Measurements from ENCODE around the gene DNM3.

GRCh38 chr1:172172352-172172831 lies 331.1 kb downstream of the DNM3 start:
- TF ChIP-seq MAX (IDR thresholded peaks at IDR 0.05) (no peak), CTCF (IDR thresholded peaks at IDR 0.05; ENCODE audit: control extremely low read depth in 1 of 3, insufficient read depth in 1 of 3, low read depth in 1 of 3, low read length in 3 of 3) (no peak), HDAC2 (IDR thresholded peaks at IDR 0.05; ENCODE audit: borderline replicate concordance in 1 of 2, low read depth in 2 of 2, low read length in 2 of 2) (no peak), EZH2 (IDR thresholded peaks at IDR 0.05; ENCODE audit: low read depth, low read length, severe bottlenecking) (no peak), GABPA (IDR thresholded peaks at IDR 0.05; ENCODE audit: borderline replicate concordance, insufficient read depth, low read length) (no peak), USF2 (IDR thresholded peaks at IDR 0.05; ENCODE audit: low read length) (no peak), EGR1 (IDR thresholded peaks at IDR 0.05; ENCODE audit: borderline replicate concordance, low read depth, low read length) (no peak)

Data from H1 (cell line).